K562 (cell line): Measurements from ENCODE around the gene GCGR. TPM values are rescaled to one million over a fixed set of nuclear protein-coding genes. Genes with fewer than 3 reads are reported as not detected.

Experiments
- CEBPZ ChIP-seq: fragments of 150-350 bp; IDR thresholded peaks from 2 replicates; pipeline ENCODE4 v1.6.1; 2014; ENCODE audit warnings: low read depth, mild to moderate bottlenecking, low read length, borderline replicate concordance
- CXXC5 ChIP-seq: fragments of 250-450 bp; sonication (Bioruptor Pico); IDR thresholded peaks from 2 replicates; pipeline ENCODE4 v1.8.0; 2022; ENCODE audit warnings: inconsistent platforms, mild to moderate bottlenecking, moderate library complexity
- ETV5 ChIP-seq: sonication (generic); formaldehyde crosslinking; IDR thresholded peaks from 2 replicates; pipeline ENCODE4 v1.4.0; 2020; ENCODE audit warnings: low read depth, mild to moderate bottlenecking, missing genetic modification reagents
- FOXA3 ChIP-seq, 2 experiments: fragments of 450-650 bp in 1 of 2; sonication (generic) in 1 of 2; formaldehyde crosslinking; IDR thresholded peaks in 1 of 2; conservative IDR thresholded peaks in 1 of 2; 2 replicates each; pipeline versions ENCODE4 v1.4.0 to v1.8.0; 2020 to 2022; ENCODE audit warnings: mild to moderate bottlenecking in 2 of 2, missing genetic modification reagents in 1 of 2
- HDAC2 ChIP-seq: fragments of 450-650 bp; IDR thresholded peaks from 2 replicates; pipeline ENCODE4 v1.6.1; 2016; ENCODE audit warnings: mild to moderate bottlenecking
- NFYB ChIP-seq: IDR thresholded peaks from 2 replicates; pipeline ENCODE4 v1.6.1; 2011; ENCODE audit warnings: mild to moderate bottlenecking, moderate library complexity; ENCODE audit not compliant: insufficient read length; ENCODE audit errors: extremely low read depth
- REST ChIP-seq, 2 experiments: fragments of 450-650 bp; formaldehyde crosslinking in 1 of 2; IDR thresholded peaks; 2 replicates each; pipeline versions ENCODE4 v1.4.0 to v1.6.1; 2014 to 2020; ENCODE audit warnings: mild to moderate bottlenecking in 2 of 2, borderline replicate concordance in 1 of 2, low read depth in 1 of 2
- SAP30 ChIP-seq: fragments of 200-600 bp; sonication (generic); IDR thresholded peaks from 2 replicates; pipeline ENCODE4 v1.6.1; 2012; ENCODE audit warnings: borderline replicate concordance, low read depth, mild to moderate bottlenecking, moderate library complexity, low read length, control low read depth, inconsistent platforms; ENCODE audit not compliant: insufficient read depth, poor library complexity, severe bottlenecking
- polyA plus RNA-seq, 8 experiments: library from polyadenylated mRNA; depleted of rRNA in 4 of 8; stranded (reverse) in 5 of 8; unstranded in 3 of 8; fragments of >200 nt; fragmentation: Nextera tagmentation in 2 of 8; fragmentation: Illumina TruSeq in 1 of 8; extraction: Ambion mirVana in 2 of 8; extraction: Trizol in 1 of 8; gene quantifications; 2 replicates each; pipeline versions ENCODE4 v1.2.1 to v1.2.3, GENCODE V29; 2011 to 2014; ENCODE audit warnings: inconsistent platforms in 1 of 8, missing spikeins in 1 of 8
- total RNA-seq, 7 experiments: library from RNA; depleted of rRNA in 6 of 7; stranded (reverse); fragments of >200 nt in 6 of 7; fragmentation: Illumina TruSeq in 2 of 7; extraction: Trizol in 2 of 7; gene quantifications; 2 replicates each; pipeline versions ENCODE4 v1.2.1 to v1.2.3, GENCODE V29; 2011 to 2021; ENCODE audit warnings: low replicate concordance in 1 of 7
- TF ChIP-seq, protein P1 (sequence below): sonication (generic); formaldehyde crosslinking; IDR thresholded peaks from 2 replicates; pipeline ENCODE4 v1.8.0; 2022; ENCODE audit warnings: mild to moderate bottlenecking, missing genetic modification reagents

GCGR gene
- total and polyA plus RNA-seq, 9 of the 15 experiments (the other 6 are each of a cell fraction or from before 2014, with no cell fraction given) = not detected

DNA sequence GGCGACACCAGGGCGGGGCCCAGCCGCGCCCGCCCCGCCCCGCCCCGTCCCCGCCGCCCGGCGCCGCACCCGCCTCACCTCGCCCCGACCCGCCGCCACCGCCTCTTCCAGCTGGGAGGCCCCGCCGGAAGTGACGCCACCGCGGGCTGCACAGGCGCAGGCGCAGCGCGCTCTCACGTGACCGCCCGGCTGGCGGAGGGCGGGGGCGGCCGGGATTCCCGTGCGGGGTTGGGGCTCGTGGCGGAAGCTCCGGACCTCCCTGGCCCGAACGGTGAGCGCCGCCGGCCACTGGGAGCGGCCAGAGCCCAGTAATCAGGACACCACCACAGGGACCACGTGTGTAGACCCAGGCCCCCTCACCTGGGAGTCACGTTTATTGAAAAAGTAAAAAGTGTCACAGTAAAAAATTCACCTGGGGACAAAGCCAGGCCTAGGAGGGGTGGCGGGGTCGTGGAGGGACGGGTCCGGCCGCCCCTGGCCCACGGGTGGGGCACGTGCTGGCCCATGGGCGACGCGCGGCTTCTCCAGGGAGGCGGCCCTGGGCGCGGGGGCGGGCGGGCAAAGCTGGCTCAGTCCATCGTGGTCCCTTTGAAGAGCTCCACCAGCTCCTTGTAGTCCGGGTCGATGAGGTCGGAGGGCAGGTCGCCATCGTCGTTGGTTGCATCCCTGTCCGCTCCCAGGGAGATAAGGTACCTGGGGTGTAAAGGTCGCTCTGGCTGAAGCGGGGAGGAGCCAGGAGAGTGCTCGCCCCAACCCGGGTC, 29.4 kb downstream of the GCGR start, which contains the start of gene MCRIP1 (continued):
- TF ChIP-seq REST (IDR thresholded peaks at IDR 0.05; ENCODE audit: borderline replicate concordance) = peak; percentile 66
- no peak for TF ChIP-seq REST (CRISPR knock-in tag; IDR thresholded peaks at IDR 0.05; ENCODE audit: low read depth)
- peak in 1 of 2 experiments; percentile 79; a peak in 1 of 4 replicates for TF ChIP-seq FOXA3 (CRISPR knock-in tag; conservative IDR thresholded peaks at IDR 0.05 in 1 of 2, IDR thresholded peaks at IDR 0.05 in 1 of 2)
- TF ChIP-seq, protein P1, sequence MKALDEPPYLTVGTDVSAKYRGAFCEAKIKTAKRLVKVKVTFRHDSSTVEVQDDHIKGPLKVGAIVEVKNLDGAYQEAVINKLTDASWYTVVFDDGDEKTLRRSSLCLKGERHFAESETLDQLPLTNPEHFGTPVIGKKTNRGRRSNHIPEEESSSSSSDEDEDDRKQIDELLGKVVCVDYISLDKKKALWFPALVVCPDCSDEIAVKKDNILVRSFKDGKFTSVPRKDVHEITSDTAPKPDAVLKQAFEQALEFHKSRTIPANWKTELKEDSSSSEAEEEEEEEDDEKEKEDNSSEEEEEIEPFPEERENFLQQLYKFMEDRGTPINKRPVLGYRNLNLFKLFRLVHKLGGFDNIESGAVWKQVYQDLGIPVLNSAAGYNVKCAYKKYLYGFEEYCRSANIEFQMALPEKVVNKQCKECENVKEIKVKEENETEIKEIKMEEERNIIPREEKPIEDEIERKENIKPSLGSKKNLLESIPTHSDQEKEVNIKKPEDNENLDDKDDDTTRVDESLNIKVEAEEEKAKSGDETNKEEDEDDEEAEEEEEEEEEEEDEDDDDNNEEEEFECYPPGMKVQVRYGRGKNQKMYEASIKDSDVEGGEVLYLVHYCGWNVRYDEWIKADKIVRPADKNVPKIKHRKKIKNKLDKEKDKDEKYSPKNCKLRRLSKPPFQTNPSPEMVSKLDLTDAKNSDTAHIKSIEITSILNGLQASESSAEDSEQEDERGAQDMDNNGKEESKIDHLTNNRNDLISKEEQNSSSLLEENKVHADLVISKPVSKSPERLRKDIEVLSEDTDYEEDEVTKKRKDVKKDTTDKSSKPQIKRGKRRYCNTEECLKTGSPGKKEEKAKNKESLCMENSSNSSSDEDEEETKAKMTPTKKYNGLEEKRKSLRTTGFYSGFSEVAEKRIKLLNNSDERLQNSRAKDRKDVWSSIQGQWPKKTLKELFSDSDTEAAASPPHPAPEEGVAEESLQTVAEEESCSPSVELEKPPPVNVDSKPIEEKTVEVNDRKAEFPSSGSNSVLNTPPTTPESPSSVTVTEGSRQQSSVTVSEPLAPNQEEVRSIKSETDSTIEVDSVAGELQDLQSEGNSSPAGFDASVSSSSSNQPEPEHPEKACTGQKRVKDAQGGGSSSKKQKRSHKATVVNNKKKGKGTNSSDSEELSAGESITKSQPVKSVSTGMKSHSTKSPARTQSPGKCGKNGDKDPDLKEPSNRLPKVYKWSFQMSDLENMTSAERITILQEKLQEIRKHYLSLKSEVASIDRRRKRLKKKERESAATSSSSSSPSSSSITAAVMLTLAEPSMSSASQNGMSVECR (CRISPR knock-in tag) = peak; percentile 58; the same call in 1 of the 2 replicates
- peak; percentile 73 for TF ChIP-seq CXXC5 (CRISPR knock-in tag)
- no peak for TF ChIP-seq NFYB
- TF ChIP-seq CEBPZ = no peak
- peak; percentile 67 for TF ChIP-seq ETV5 (CRISPR knock-in tag)
- TF ChIP-seq HDAC2 = no peak
- TF ChIP-seq SAP30 = no peak
